Activated CD8-positive, alpha-beta memory T cell treated with anti-CD3 and anti-CD28 coated beads, Interleukin-2, amount 50 U/mL, for 24 hours (primary cell): ENCODE measurements around the gene IL9.
A peak's percentile ranks its signal among the peaks of the same experiment; 100 is the strongest.

Experiments
- DNase-seq: peaks from one replicate; pipeline ENCODE4 v3.0.0-alpha.2; 2020; ENCODE audit errors: extremely low read depth

IL9 gene

GRCh38 chr5:135891791-135892190 is 3.9 kb downstream of the IL9 start:
- DNase-seq: no peak

GRCh38 chr5:135891268-135891667 is 4.4 kb downstream of the IL9 start:
- no peak for DNase-seq

GRCh38 chr5:135890867-135891266 is 4.8 kb downstream of the IL9 start:
- DNase-seq: peak; percentile 10

- no peak for DNase-seq
These were observed 5.3 kb downstream of the IL9 start for GRCh38 chr5:135890296-135890695.

- no peak for DNase-seq
These were observed 7.6 kb downstream of the IL9 start for GRCh38 chr5:135887881-135888614.

GRCh38 chr5:135887447-135887864 is 8.2 kb downstream of the IL9 start:
- DNase-seq: peak; percentile 9

GRCh38 chr5:135886136-135886535 is 9.5 kb downstream of the IL9 start:
- DNase-seq: no peak

GRCh38 chr5:135885031-135885430 is 10.6 kb downstream of the IL9 start:
- DNase-seq: no peak

GRCh38 chr5:135883441-135883840 is 12.2 kb downstream of the IL9 start:
- DNase-seq: no peak

- no peak for DNase-seq
These were observed 12.6 kb downstream of the IL9 start for GRCh38 chr5:135883026-135883425.

GRCh38 chr5:135881819-135882218 is 13.8 kb downstream of the IL9 start:
- DNase-seq: no peak

GRCh38 chr5:135881244-135881643 is 14.4 kb downstream of the IL9 start:
- no peak for DNase-seq

GRCh38 chr5:135880801-135881200 is 14.8 kb downstream of the IL9 start:
- DNase-seq: no peak

GRCh38 chr5:135880278-135880677 is 15.4 kb downstream of the IL9 start:
- no peak for DNase-seq

- no peak for DNase-seq
These were observed 16.1 kb downstream of the IL9 start for GRCh38 chr5:135879591-135879990.

GRCh38 chr5:135878156-135878620 is 17.5 kb downstream of the IL9 start:
- no peak for DNase-seq

- no peak for DNase-seq
These were observed 18.0 kb downstream of the IL9 start for GRCh38 chr5:135877570-135878155.

- DNase-seq: no peak
These were observed 19.5 kb downstream of the IL9 start for GRCh38 chr5:135876146-135876545.

GRCh38 chr5:135875567-135875966 is 20.1 kb downstream of the IL9 start:
- DNase-seq: no peak

GRCh38 chr5:135874461-135874860 is 21.2 kb downstream of the IL9 start:
- DNase-seq: no peak

- DNase-seq: no peak
These were observed 21.8 kb downstream of the IL9 start for GRCh38 chr5:135873831-135874230.

GRCh38 chr5:135871268-135871915 is 24.2 kb downstream of the IL9 start:
- no peak for DNase-seq

GRCh38 chr5:135869935-135870334 is 25.7 kb downstream of the IL9 start:
- no peak for DNase-seq
